GM19099 (cell line): Measurements from ENCODE around the gene TMEM238.
A peak's percentile ranks its signal among the peaks of the same experiment; 100 is the strongest.

Source experiments
- POLR2A ChIP-seq: IDR thresholded peaks from 3 replicates; pipeline ENCODE4 v1.6.1; 2011; ENCODE audit warnings: low read depth; ENCODE audit not compliant: insufficient read length; ENCODE audit errors: extremely low read depth

TMEM238 gene

GRCh38 chr19:55344444-55344843, 39.6 kb downstream of the TMEM238 start:
- TF ChIP-seq POLR2A = no peak

GRCh38 chr19:55341595-55342531, 42.2 kb downstream of the TMEM238 start:
- TF ChIP-seq POLR2A = no peak

- no peak for TF ChIP-seq POLR2A
Observed at GRCh38 chr19:55341171-55341588, 42.9 kb downstream of the TMEM238 start.

GRCh38 chr19:55340784-55341147, 43.3 kb downstream of the TMEM238 start:
- TF ChIP-seq POLR2A = no peak

- peak; percentile 77 for TF ChIP-seq POLR2A
Observed at GRCh38 chr19:55339889-55340783, 44.0 kb downstream of the TMEM238 start.

- TF ChIP-seq POLR2A = peak; percentile 27
Observed at GRCh38 chr19:55339105-55339888, 44.8 kb downstream of the TMEM238 start, which contains the start of gene KMT5C. Gene KMT5C, plus strand, starts transcription at chr19:55339876. Its CDS starts 2,061 bp downstream, at chr19:55341937.

GRCh38 chr19:55336101-55336500, 48.0 kb downstream of the TMEM238 start:
- no peak for TF ChIP-seq POLR2A

- no peak for TF ChIP-seq POLR2A
Observed at GRCh38 chr19:55333870-55334269, 50.2 kb downstream of the TMEM238 start.
